ENCODE data around the gene SF3A1. TPM values are rescaled to one million over a fixed set of nuclear protein-coding genes. Genes with fewer than 3 reads are reported as not detected.
A peak's percentile ranks its signal among the peaks of the same experiment; 100 is the strongest.

SF3A1 gene
- total and polyA plus RNA-seq, 3 donors from 2014 or later, result 159 to 272 (median 174) TPM

- no peaks in the 10 kb centered on the region for H3K36me3 ChIP-seq (ENCODE audit: low read depth, missing control alignments)
- intact Hi-C loops (cut with DNase I; ENCODE audit: low total_unique reads), result no loop called here
- no peaks in the 10 kb centered on the region for H3K9me3 ChIP-seq
- no peak for DNase-seq
- H3K4me1 ChIP-seq, result peaks cover 28% of the 10 kb centered on the region
- H3K27ac ChIP-seq, result peak overlapping the region; percentile 94 to 96
- TF ChIP-seq POLR2A (IDR thresholded peaks at IDR 0.05) (no peak), CTCF (IDR thresholded peaks at IDR 0.05) (no peak)
- H3K27me3 ChIP-seq, result no peaks in the 10 kb centered on the region
- peak overlapping the region; percentile 86 to 93 for H3K4me3 ChIP-seq
- WGBS, 2 donors, result 2% methylated on average over 9 of the region's 9 CpGs
These were observed 509 bp upstream of the SF3A1 start for GRCh38 chr22:30357236-30357570.

- Histone ChIP-seq H3K4me3 (no peak overlapping the region), H3K9me3 (no peaks in the 10 kb centered on the region), H3K4me1 (peaks cover 28% of the 10 kb centered on the region), H3K27ac (no peak overlapping the region), H3K27me3 (no peaks in the 10 kb centered on the region), H3K36me3 (ENCODE audit: low read depth, missing control alignments) (no peaks in the 10 kb centered on the region)
- TF ChIP-seq CTCF (IDR thresholded peaks at IDR 0.05) (no peak), POLR2A (IDR thresholded peaks at IDR 0.05) (no peak)
- intact Hi-C loops (cut with DNase I; ENCODE audit: low total_unique reads), result no loop called here
- DNase-seq, result no peak
- 55 to 59% methylated on average over 5 of the region's 5 CpGs for WGBS, 2 donors
These were observed 2.0 kb downstream of the SF3A1 start for GRCh38 chr22:30354644-30355043.

GRCh38 chr22:30351226-30351625 is 5.5 kb downstream of the SF3A1 start:
- Histone ChIP-seq H3K9me3 (no peaks in the 10 kb centered on the region), H3K27ac (no peak overlapping the region), H3K27me3 (no peaks in the 10 kb centered on the region), H3K4me1 (peaks cover 28% of the 10 kb centered on the region), H3K36me3 (ENCODE audit: low read depth, missing control alignments) (no peaks in the 10 kb centered on the region), H3K4me3 (no peak overlapping the region)
- intact Hi-C loops (cut with DNase I; ENCODE audit: low total_unique reads), result no loop called here
- TF ChIP-seq POLR2A (IDR thresholded peaks at IDR 0.05) (no peak), CTCF (IDR thresholded peaks at IDR 0.05) (no peak)
- WGBS, 2 donors, result 89 to 93% methylated on average over 3 of the region's 3 CpGs
- DNase-seq, result no peak

GRCh38 chr22:30348809-30349208 is 7.9 kb downstream of the SF3A1 start:
- WGBS, 2 donors, result 76 to 93% methylated on average over 4 of the region's 4 CpGs
- H3K36me3 ChIP-seq (ENCODE audit: low read depth, missing control alignments), result no peaks in the 10 kb centered on the region

More at GRCh38 chr22:30348809-30349208, 7.9 kb downstream of the SF3A1 start:
- no peak for TF ChIP-seq CTCF (IDR thresholded peaks at IDR 0.05)
- TF ChIP-seq POLR2A (IDR thresholded peaks at IDR 0.05), result no peak
- Histone ChIP-seq H3K4me3 (no peak overlapping the region), H3K27me3 (no peaks in the 10 kb centered on the region), H3K27ac (no peak overlapping the region), H3K9me3 (no peaks in the 10 kb centered on the region), H3K4me1 (peaks cover 4% of the 10 kb centered on the region)
- intact Hi-C loops (cut with DNase I; ENCODE audit: low total_unique reads), result no loop called here
- no peak for DNase-seq

All from testis (tissue), 3 donors.